LNCaP clone FGC (cell line): ENCODE measurements around the gene PATL2.
A peak's percentile ranks its signal among the peaks of the same experiment; 100 is the strongest.
"Not testable (repeated sequence)": the region's sequence is repeated elsewhere in the genome, so short reads cannot be mapped to it uniquely, and the experiment has no call there.

Experiments used
- DNase-seq: peaks from one replicate; pipeline ENCODE4 v3.0.0-alpha.2; 2011; ENCODE audit warnings: low read depth
- H3K4me3 ChIP-seq: 2 replicates; pipeline ENCODE4 v1.5.1; 2011; ENCODE audit warnings: mild to moderate bottlenecking, low read depth, low read length, control low read depth
- TF ChIP-seq, protein P1 (sequence below): IDR thresholded peaks from 2 replicates; pipeline ENCODE4 v1.5.1; 2012; ENCODE audit warnings: mild to moderate bottlenecking; ENCODE audit not compliant: control insufficient read depth, insufficient read depth; ENCODE audit errors: extremely low read depth

The PATL2 gene

DNA sequence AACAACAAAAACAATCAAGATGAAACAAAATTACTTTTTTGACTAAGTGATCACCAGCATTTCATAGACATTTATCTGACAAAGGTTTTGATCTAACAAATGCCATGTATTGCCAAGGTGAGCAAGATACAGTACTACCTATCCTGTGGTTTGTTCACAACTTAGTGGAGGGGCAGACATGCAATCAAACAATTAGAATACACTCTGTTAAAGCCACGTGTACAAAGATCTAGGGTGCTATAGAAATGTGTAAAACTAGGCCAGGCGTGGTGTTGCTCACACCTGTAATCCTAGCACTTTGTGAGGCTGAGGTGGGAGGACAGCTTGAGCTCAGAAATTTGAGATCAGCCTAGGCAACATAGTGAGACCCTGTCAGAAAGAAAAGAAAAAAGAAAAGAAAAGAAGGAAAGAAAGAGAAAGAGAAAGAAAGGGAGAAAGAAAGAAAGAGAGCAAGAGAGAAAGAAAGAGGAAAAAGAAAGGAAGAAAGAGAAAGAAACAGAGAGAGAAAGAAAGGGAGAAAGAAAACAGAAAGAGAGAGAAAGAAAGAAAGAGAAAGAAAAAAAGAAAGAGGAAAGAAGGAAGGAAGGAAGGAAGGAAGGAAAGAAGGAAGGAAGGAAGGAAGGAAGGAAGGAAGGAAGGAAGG lies 23.8 kb upstream of the PATL2 start:
- DNase-seq: no peak
- H3K4me3 ChIP-seq: no peak overlapping the region
- TF ChIP-seq, protein P1, sequence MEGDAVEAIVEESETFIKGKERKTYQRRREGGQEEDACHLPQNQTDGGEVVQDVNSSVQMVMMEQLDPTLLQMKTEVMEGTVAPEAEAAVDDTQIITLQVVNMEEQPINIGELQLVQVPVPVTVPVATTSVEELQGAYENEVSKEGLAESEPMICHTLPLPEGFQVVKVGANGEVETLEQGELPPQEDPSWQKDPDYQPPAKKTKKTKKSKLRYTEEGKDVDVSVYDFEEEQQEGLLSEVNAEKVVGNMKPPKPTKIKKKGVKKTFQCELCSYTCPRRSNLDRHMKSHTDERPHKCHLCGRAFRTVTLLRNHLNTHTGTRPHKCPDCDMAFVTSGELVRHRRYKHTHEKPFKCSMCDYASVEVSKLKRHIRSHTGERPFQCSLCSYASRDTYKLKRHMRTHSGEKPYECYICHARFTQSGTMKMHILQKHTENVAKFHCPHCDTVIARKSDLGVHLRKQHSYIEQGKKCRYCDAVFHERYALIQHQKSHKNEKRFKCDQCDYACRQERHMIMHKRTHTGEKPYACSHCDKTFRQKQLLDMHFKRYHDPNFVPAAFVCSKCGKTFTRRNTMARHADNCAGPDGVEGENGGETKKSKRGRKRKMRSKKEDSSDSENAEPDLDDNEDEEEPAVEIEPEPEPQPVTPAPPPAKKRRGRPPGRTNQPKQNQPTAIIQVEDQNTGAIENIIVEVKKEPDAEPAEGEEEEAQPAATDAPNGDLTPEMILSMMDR: no peak

DNA sequence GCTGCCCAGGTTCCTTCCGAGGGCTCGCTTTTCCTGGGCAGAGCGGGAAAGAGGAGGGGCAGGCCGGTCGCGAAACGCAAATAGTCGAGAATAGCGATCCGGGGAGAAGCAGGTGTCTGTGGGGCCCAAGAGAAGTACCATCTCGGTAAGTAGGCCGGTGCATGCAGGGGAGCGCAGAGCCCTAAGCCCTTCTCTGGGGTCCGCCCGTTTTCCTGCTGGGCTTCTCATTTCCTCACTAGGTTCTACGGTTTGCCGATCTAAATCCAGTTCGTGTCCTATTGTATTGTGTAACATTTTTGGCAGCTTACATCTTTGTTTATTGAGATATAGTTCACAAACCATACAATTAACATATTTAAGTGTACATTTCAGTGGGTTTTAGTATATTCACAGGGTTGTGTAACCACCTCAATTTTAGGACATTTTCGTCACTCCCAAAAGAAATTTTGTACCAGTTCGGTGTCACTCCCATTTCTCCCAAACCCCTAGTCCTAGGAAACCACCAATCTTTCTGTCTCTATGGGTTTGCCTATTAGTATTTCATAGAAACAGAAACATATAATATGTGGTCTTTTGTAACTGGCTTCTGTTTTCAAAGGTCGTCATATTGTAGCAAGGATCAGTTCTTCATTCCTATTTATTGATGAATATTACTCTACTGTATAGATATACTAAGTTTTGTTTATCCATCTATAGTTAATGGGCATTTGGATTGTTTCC lies 18.4 kb upstream of the PATL2 start:
- DNase-seq: no peak
- TF ChIP-seq, protein P1: no peak
- peak overlapping the region; percentile 86 for H3K4me3 ChIP-seq

DNA sequence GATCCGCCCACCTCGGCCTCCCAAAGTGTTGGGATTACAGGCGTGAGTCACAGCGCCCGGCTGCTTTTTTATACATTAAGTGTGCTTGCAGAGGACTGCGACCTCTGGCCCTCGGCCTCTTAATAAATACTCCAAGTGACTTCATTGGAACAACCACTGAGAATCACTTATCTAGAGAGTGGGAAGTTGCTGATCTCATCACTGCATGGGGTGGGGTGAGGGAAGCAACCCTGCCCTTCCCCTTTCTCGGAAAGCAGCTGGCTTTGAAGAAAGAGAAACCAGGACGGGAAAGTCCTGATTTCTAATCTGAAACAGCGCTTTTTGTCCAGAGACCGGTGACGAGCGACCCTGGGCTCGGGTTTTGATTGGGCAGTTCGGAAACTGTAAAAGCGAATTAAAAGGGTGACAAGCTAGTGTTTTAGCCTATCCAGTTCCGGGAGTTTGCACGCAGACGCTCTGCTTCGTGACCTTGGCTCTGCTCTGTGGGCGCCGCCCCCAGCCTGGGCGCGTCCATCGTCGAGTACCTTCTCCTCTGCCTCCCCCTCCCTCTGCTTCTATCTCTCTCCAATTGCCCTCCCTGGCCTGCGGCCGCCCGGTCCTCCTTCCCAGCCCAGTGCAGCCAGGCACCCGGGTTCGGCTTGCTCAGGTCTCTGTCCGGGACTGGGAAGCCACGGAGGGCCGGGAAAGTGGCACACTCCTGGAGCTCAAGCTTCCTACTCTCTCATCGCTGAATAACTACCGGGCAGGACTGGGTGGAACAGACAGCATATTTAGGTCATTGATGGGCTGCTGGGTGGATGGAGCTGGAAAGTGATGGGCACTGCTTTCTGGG lies 17.7 kb upstream of the PATL2 start:
- DNase-seq: peak; percentile 97
- TF ChIP-seq, protein P1: no peak
- peak overlapping the region; percentile 86 for H3K4me3 ChIP-seq

DNA sequence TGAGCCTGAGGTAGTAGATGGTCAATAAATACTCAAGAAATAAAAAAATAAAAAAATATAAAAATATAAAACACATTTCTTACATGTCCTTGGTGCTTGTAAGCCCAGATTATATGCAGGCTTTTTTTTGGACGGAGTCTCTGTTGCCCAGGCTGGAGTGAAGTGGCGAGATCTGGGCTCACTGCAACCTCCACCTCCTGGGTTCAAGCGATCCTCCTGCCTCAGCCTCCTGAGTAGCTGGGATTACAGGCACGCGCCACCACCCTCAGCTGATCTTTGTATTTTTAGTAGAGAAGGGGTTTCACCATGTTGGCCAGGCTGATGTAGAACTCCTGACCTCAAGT lies 17.1 kb upstream of the PATL2 start:
- DNase-seq: not testable (repeated sequence)
- peak overlapping the region; percentile 86 for H3K4me3 ChIP-seq

DNA sequence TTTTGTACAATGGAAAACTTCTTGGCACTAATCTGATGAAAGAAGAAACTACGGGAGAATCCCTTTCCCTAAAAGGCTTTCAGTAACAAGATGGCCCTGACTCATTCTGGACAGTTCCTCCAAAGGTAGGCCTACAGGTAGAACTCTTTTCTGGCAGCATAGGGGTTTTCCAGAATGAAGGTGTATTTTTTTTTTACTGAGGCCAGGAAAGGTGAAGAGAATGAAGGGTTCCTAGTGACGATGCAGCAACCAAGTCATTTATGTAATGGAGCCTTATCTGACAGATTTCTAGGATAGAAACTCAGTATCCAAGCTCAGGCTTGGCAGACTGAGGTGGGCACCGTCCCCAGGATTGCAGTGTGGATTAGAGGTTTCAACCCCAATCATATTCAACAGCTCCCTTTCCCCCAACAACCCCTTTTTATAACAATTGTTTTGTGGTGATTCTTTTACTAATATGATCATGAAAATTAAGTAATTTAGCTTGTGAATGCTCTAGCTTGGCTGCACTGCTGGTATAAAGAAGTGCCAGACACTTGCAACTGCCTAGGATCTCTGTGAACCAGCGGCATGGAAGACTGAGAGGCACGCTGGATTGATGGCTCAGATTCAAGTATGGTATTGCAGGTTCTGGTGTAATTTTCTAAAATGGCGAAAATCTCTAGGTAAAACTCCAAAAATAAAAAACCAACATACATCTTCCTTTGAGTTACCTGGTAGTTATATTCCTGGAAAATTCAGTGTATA lies 16.5 kb upstream of the PATL2 start:
- DNase-seq: no peak
- peak overlapping the region; percentile 86; the same call in 1 of the 2 replicates for H3K4me3 ChIP-seq
- TF ChIP-seq, protein P1: no peak

DNA sequence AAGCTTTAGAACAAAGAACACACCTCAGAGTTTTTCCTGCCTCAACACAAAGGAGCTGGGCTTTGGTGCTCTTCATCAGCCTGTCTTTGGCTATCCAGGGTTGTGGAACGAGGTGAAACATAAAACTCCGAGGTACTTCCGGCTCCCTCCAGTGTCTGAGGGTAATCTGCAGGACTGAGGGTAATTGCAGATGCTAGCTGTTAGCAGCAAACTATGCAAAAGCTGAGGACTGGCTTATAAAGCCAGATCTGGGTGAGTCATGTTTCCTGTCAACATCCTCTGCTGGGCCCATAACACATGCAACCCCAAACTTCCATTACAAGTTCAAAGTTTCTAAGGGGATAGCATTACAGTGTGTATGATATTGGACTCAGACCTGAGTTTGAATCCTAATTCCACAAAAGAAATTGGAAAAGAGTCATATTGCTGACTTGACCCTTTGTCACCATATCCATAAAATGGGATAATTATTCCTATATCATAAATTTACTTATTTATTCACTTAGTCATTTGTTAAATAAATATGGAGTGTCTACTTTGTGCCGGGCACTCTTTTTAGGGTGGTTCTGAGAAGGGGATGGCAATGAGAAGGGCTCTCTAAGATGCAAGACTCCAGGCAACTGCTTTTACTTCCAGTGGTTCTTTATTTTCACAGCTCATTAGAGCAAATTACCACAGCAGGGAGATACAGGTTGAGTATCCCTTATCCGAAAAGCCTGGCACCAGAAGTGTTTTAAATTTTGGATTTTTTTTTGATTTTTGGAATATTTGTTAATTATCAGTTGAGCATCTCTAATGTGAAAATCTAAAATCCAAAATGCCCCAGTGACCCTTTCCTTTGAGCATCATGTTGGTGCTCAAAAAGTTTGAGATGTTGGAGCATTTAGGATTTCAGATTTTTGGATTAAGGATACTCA lies 15.7 kb upstream of the PATL2 start:
- no peak overlapping the region for H3K4me3 ChIP-seq
- TF ChIP-seq, protein P1: no peak
- DNase-seq: no peak
